ENCODE measurements around the gene SUPT6H. TPM values are rescaled to one million over a fixed set of nuclear protein-coding genes. Genes with fewer than 3 reads are reported as not detected.

SUPT6H gene
- total and polyA plus RNA-seq, 2 of the 8 experiments (the other 6 are each of a cell fraction or from before 2014, with no cell fraction given), result 32.0 to 59.9 TPM

- TF ChIP-seq RNF2 (IDR thresholded peaks at IDR 0.05; ENCODE audit: borderline replicate concordance, low read depth, low read length, missing control alignments, poor library complexity, severe bottlenecking) (no peak), EP300 (IDR thresholded peaks at IDR 0.05; ENCODE audit: borderline replicate concordance in 1 of 2, low read depth in 2 of 2, low read length in 2 of 2) (no peak), CHD7 (IDR thresholded peaks at IDR 0.05; ENCODE audit: insufficient replicate concordance, low read length) (no peak), CBX8 (IDR thresholded peaks at IDR 0.05; ENCODE audit: borderline replicate concordance, low read depth, low read length) (no peak)
These were observed 78.7 kb downstream of the SUPT6H start (continued) for GRCh38 chr17:28740406-28741357.

All from H1 (cell line).